ENCODE data around the gene AGAP1. TPM values are rescaled to one million over a fixed set of nuclear protein-coding genes. Genes with fewer than 3 reads are reported as not detected.

Gene AGAP1
- polyA plus RNA-seq, 2 of the 4 experiments (the other 2 are of a cell fraction) = 20.2 to 21.9 TPM

GRCh38 chr2:235770909-235771820 is 277.3 kb downstream of the AGAP1 start (continued):
- no peak for TF ChIP-seq REST (IDR thresholded peaks at IDR 0.05)

GRCh38 chr2:235773188-235773928 is 279.5 kb downstream of the AGAP1 start:
- DNase-seq (ENCODE audit: low read depth in 1 of 2, low spot score in 1 of 2) (no peak), ATAC-seq (no peak), FAIRE-seq (no peak)
- Histone ChIP-seq H3K4me2 (no peak overlapping the region), H3K4me3 (no peak overlapping the region), H3K4me1 (no peaks in the 10 kb centered on the region), H3K9me3 (no peaks in the 10 kb centered on the region), H3K27ac (no peak overlapping the region)
- WGBS (ENCODE audit: missing lambda C conversion rate) = 85% methylated on average over 9 of the region's 9 CpGs
- TF ChIP-seq BCL3 (IDR thresholded peaks at IDR 0.05) (no peak), TP53 (CRISPR knock-in tag; IDR thresholded peaks at IDR 0.05) (no peak), RARB (CRISPR knock-in tag; IDR thresholded peaks at IDR 0.05) (no peak), GATA3 (IDR thresholded peaks at IDR 0.05; ENCODE audit: borderline replicate concordance) (no peak), JUN (IDR thresholded peaks at IDR 0.05) (no peak), NPAS2 (CRISPR knock-in tag; IDR thresholded peaks at IDR 0.05; ENCODE audit: borderline replicate concordance) (no peak), ZSCAN20 (CRISPR knock-in tag; IDR thresholded peaks at IDR 0.05) (no peak), FOSL2 (IDR thresholded peaks at IDR 0.05) (no peak), FOSL2 (CRISPR knock-in tag; IDR thresholded peaks at IDR 0.05) (no peak)
- ChIA-PET CTCF (interaction anchor here (2.2 kb wide), 1 partner anchor 408 kb away, joined by 10 read pairs; no protein-coding TSS in a partner anchor), POLR2A (no interaction called here)

GRCh38 chr2:235774153-235774870 is 280.5 kb downstream of the AGAP1 start:
- no peaks in the 10 kb centered on the region for H3K9me3 ChIP-seq
- H3K4me1 ChIP-seq = no peaks in the 10 kb centered on the region
- CTCF ChIA-PET = interaction anchor here (1.1 to 9.3 kb wide), 3 partner anchors 8 to 405 kb away, joined by 3 to 222 read pairs (median 4); no protein-coding TSS in a partner anchor
- no peak overlapping the region for H3K27ac ChIP-seq
- ATAC-seq (no peak), FAIRE-seq (no peak), DNase-seq (ENCODE audit: low read depth in 1 of 2, low spot score in 1 of 2) (no peak)
- 92% methylated on average over 15 of the region's 15 CpGs for WGBS (ENCODE audit: missing lambda C conversion rate)
- POLR2A ChIA-PET = no interaction called here
- no peak overlapping the region for H3K4me2 ChIP-seq
- H3K4me3 ChIP-seq = no peak overlapping the region
- TF ChIP-seq HOXB13 (CRISPR knock-in tag; IDR thresholded peaks at IDR 0.05; ENCODE audit: low read depth) (no peak), REST (IDR thresholded peaks at IDR 0.05) (no peak), MAX (IDR thresholded peaks at IDR 0.05) (no peak), CBX8 (IDR thresholded peaks at IDR 0.05) (no peak), MAFK (IDR thresholded peaks at IDR 0.05; ENCODE audit: partially characterized antibody) (no peak), RAD21 (conservative IDR thresholded peaks at IDR 0.05 in 1 of 2, IDR thresholded peaks at IDR 0.05 in 1 of 2) (no peak), JUN (IDR thresholded peaks at IDR 0.05) (no peak), MAZ (IDR thresholded peaks at IDR 0.05; ENCODE audit: borderline replicate concordance, low read depth, low read length) (no peak), GATA3 (IDR thresholded peaks at IDR 0.05; ENCODE audit: borderline replicate concordance) (no peak), HDAC2 (IDR thresholded peaks at IDR 0.05) (no peak), SMC3 (IDR thresholded peaks at IDR 0.05) (no peak), RNF2 (IDR thresholded peaks at IDR 0.05; ENCODE audit: borderline replicate concordance, low read depth) (no peak), HMGXB4 (CRISPR knock-in tag; IDR thresholded peaks at IDR 0.05; ENCODE audit: borderline replicate concordance) (no peak)

Measured in A549 (cell line).